Ramos (cell line): ENCODE data around the gene KCTD17.

Experiments
- in situ Hi-C: fragments of 300-500 bp; cut with MboI; formaldehyde crosslinking; loops from one replicate; pipeline ENCODE4 v1.14.3; 2022; ENCODE audit warnings: low sequenced_read_pairs; ENCODE audit not compliant: unreplicated experiment

Gene KCTD17

GRCh38 chr22:37036655-37037377, 14.7 kb upstream of the KCTD17 start:
- in situ Hi-C loops, result no loop called here

- in situ Hi-C loops, result no loop called here
These were observed 13.9 kb upstream of the KCTD17 start for GRCh38 chr22:37037669-37038068.

DNA sequence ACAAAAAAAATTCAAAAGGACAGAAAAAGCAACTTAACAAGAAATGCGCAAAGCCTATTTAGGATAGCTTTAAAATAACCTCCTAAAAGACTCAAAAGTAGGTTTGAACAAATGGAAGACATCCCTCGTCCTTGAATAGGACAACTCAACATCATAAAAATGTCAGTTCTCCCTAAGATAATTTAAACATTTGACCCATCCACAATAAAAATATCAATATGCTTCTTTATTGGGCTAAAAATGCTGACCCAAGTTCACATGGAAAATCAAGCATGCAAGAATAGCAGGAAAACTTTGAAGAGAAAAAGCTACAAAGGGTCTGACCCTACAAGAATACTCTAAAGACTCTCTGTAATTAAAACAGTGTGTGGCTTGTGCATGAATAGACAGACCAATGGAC, 12.1 kb upstream of the KCTD17 start:
- in situ Hi-C loops, result no loop called here

- in situ Hi-C loops, result no loop called here
These were observed 8.2 kb upstream of the KCTD17 start for GRCh38 chr22:37043209-37043827.

- in situ Hi-C loops, result no loop called here
These were observed 7.6 kb upstream of the KCTD17 start for GRCh38 chr22:37043828-37044538.

DNA sequence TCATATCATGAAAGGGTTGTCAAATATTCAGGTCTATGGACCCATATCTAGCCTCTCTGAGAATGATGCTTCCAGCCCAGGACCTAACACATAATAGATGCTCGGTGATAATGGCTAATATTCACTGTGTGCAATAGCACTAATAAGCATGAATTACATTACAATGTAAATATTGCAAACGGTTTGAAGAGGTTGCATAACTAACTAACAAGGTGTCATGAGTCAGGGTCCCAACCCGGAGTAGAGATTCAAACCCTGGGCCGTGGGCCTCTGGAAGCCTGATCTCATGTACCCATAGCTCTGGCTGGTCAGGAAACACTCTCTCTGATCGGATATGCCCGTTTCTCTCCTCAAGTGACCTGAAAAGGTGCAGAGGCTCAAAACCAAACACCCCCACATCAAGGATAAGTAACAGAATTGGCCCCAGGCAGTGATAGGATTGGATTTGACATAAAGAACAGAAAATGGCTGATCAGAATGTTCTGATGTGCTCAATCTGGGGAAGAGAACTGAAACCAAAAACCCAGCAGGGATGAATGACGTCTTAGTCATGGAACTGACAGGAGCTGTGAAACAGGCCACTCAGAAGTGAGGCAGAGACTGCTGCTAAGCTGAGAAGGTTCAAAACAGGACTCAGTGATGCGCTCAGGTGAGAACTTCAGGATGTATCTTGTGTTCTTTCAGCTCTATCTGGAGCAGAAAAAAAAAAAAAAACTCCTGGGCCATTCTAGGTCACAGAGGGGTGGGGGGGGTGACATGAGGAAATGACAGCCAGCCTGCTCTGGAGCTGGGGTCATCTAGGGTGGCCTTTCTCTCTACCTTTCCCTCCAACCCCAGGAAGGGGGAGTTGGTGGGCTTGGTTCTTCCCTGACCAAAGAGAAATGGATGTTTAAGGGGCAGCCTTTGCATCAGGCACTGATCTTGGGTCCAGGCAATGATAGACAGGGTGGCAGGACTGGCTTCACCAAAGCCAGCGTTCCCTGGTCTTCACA, 6.6 kb upstream of the KCTD17 start:
- in situ Hi-C loops, result no loop called here

DNA sequence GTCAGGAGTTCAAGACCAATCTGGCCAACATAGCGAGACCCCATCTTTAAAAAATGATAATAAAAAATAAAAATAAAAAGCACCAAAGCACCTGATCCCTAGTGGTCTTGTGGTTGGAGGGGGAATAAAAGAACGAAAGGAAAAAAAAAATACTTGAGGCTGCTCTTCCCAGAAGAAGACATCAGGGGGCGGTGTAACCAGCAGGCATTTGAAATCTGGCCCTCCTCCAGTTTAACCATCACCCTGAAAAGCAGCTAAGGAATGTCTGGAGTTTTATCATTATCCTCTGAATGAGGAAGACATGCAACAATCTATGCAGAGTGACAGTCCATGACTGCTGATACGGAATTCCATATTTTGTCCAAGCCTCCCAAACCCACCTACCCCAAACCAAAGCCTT, 5.6 kb upstream of the KCTD17 start:
- in situ Hi-C loops, result no loop called here

DNA sequence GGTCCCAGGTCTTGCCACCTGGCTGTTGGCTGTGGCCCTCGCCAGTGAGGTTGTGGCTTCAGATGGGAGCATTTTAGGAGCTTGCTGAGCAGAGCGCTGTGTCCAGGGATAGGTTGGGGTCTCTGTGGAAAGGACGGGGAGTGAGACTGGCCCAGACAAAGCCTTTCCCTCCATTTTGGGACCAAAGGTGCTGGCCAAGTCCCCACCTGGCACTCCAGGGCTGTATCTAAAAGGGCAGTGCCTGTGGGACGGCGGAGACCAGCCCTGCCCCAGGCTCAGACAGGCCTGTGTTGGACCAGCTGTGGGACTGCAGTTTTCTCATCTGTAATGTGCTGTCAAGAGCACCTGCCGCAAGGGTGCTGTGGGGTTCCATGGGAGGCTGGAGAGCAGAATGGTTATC, 5.0 kb upstream of the KCTD17 start:
- in situ Hi-C loops, result no loop called here

- in situ Hi-C loops, result no loop called here
These were observed 4.5 kb upstream of the KCTD17 start for GRCh38 chr22:37047006-37047405.

GRCh38 chr22:37048133-37048532, 3.4 kb upstream of the KCTD17 start:
- in situ Hi-C loops, result no loop called here

DNA sequence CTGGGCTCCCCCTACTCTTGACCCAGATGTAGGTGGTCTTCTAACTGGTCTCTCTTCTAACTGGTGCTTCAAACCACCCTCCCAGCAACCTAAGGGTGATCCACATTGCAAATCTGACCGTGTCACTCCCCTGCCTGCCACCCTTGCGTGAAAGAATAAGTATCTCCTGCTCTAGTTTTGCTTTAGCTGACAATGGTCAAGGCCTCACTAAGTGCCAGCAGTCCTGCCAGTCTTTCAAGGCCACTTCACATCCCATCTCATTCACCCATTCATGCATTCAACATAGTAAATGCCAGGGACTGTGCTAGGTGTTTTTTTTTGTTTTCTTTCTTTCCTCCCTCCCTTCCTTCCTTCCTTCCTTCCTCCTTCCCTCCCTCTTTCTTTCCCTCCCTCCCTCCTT, 2.3 kb upstream of the KCTD17 start:
- in situ Hi-C loops, result no loop called here

GRCh38 chr22:37050913-37051312, 629 bp upstream of the KCTD17 start:
- in situ Hi-C loops, result no loop called here

GRCh38 chr22:37052386-37053309, 1.1 kb downstream of the KCTD17 start:
- in situ Hi-C loops, result no loop called here

DNA sequence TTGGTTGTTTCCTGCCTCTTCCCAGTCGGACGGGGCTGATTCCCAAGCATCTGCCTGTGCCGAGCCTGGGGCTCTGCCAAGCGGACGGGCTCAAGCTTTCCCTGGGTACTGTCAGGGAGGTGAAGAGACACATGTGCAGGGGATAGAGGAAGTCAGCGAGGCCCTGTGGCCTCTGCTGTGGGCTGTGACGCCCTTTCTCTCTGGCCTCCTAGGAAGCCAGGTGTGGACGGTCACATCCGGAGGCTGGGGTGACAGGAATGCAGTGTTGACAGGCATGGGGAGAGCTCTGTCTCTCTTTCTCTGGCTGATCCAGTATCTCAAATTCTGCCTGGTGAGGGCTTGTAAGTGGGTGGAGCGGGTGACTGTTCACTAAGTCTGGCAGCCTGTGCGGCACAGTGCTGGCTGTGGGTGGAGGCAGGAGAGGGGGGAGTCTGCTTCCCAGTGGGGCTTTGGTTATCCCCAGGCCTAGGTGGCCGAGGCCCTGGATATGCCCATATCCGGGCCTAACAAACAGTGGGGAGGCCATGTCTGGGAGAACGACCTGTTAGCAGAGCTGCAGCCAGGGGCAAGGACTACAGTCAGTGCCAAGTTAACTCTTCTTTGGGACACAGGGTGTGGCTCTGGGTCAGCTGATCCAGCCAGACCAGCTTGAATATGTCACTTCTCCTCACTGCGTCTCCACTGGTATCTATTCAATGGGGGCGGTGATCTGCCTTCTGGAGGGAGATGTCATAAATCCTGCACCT, 1.9 kb downstream of the KCTD17 start:
- in situ Hi-C loops, result no loop called here

DNA sequence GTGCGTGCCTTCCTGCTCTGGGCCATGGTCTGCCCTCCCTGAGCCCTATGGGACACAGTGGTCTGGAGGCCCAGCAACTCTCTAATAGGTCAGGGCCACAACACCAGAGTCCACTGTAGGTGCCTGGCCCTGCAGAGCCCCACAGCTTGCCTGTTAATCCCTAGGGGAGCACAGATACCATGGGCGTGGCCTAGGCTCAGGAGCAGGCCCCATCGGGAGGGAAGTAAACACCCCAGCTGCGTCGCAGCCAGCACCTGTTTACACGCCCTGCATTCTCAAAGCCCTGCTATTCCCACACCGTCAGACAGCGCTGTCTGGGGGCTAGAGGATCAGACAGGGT, 2.5 kb downstream of the KCTD17 start:
- in situ Hi-C loops, result no loop called here

- in situ Hi-C loops, result no loop called here
These were observed 3.2 kb downstream of the KCTD17 start for GRCh38 chr22:37054600-37055365.

GRCh38 chr22:37056246-37056645, 4.7 kb downstream of the KCTD17 start:
- in situ Hi-C loops, result no loop called here

- in situ Hi-C loops, result no loop called here
These were observed 5.7 kb downstream of the KCTD17 start for GRCh38 chr22:37057226-37057625.
